Smooth muscle cell (in vitro differentiated cells): ENCODE measurements around the gene MRPS2. TPM values are rescaled to one million over a fixed set of nuclear protein-coding genes. Genes with fewer than 3 reads are reported as not detected.

Experiments used
- DNase-seq: peaks from one replicate; lab custom pipeline; 2025; ENCODE audit not compliant: unreplicated experiment; lab: John Stamatoyannopoulos, UW
- H2AFZ ChIP-seq: fragments of 200-600 bp; sonication (generic); 2 replicates; pipeline ENCODE4 v1.6.0; 2016; ENCODE audit warnings: antibody characterized with exemption, low read depth, mild to moderate bottlenecking
- H3F3A ChIP-seq: fragments of 200-600 bp; sonication (generic); 2 replicates; pipeline ENCODE4 v1.6.0; 2017; ENCODE audit warnings: antibody characterized with exemption, low read depth
- H3K27ac ChIP-seq: fragments of 200-600 bp; sonication (generic); 2 replicates; pipeline ENCODE4 v1.5.1; 2016; ENCODE audit warnings: low read depth, mild to moderate bottlenecking
- H3K27me3 ChIP-seq: fragments of 200-600 bp; sonication (generic); 2 replicates; pipeline ENCODE4 v1.6.1; 2016; ENCODE audit warnings: low read depth, mild to moderate bottlenecking
- H3K36me3 ChIP-seq: fragments of 200-600 bp; sonication (generic); 2 replicates; pipeline ENCODE4 v1.5.1; 2016; ENCODE audit warnings: low read depth
- H3K4me1 ChIP-seq: fragments of 200-600 bp; sonication (generic); 2 replicates; pipeline ENCODE4 v1.5.1; 2016; ENCODE audit warnings: low read depth
- H3K4me2 ChIP-seq: fragments of 200-600 bp; sonication (generic); 2 replicates; pipeline ENCODE4 v1.6.0; 2016; ENCODE audit warnings: mild to moderate bottlenecking
- H3K4me3 ChIP-seq: fragments of 200-600 bp; sonication (generic); 2 replicates; pipeline ENCODE4 v1.5.1; 2016; ENCODE audit warnings: mild to moderate bottlenecking
- H3K79me2 ChIP-seq: fragments of 200-600 bp; sonication (generic); 2 replicates; pipeline ENCODE4 v1.6.0; 2016; ENCODE audit warnings: low read depth, mild to moderate bottlenecking
- H3K9ac ChIP-seq: fragments of 200-600 bp; sonication (generic); 2 replicates; pipeline ENCODE4 v1.6.0; 2016; ENCODE audit warnings: low read depth
- H3K9me3 ChIP-seq: fragments of 200-600 bp; sonication (generic); replicated peaks from 2 replicates; pipeline ENCODE4 v1.5.1; 2016; ENCODE audit warnings: low read depth
- H4K20me1 ChIP-seq: fragments of 200-600 bp; sonication (generic); 2 replicates; pipeline ENCODE4 v1.6.0; 2016; ENCODE audit warnings: low read depth
- CTCF ChIP-seq: fragments of 200-600 bp; sonication (generic); IDR thresholded peaks from 2 replicates; pipeline ENCODE4 v1.5.1; 2017; ENCODE audit warnings: borderline replicate concordance, mild to moderate bottlenecking, antibody characterized with exemption; ENCODE audit not compliant: insufficient read depth, poor library complexity, severe bottlenecking
- WGBS: methylation state at CpG from one replicate; pipeline ENCODE4 v1.1.7; 2016; ENCODE audit warnings: low lambda C conversion rate; 5-methylcytosine and 5-hydroxymethylcytosine counted together
- polyA plus RNA-seq: library from polyadenylated mRNA; unstranded; fragments of >200 nt; fragmentation: Nextera tagmentation; extraction: Ambion mirVana; gene quantifications from 2 replicates; pipeline ENCODE4 v1.2.1, GENCODE V29; 2016
- total RNA-seq: library from RNA; depleted of rRNA; stranded (reverse); fragments of >200 nt; gene quantifications from 2 replicates; pipeline ENCODE4 v1.2.3, GENCODE V29; 2014

MRPS2 gene
- total and polyA plus RNA-seq, 2 experiments from 2014 or later, result 30.7 to 49.0 TPM

- Histone ChIP-seq H3K4me1 (peaks cover 8% of the 10 kb centered on the region), H3K36me3 (no peaks in the 10 kb centered on the region), H4K20me1 (peaks cover 15% of the 10 kb centered on the region), H3K4me3 (no peak overlapping the region), H3F3A (no peaks in the 10 kb centered on the region), H3K4me2 (no peak overlapping the region), H3K27me3 (no peaks in the 10 kb centered on the region), H3K79me2 (no peaks in the 10 kb centered on the region), H3K27ac (no peak overlapping the region), H3K9ac (no peak overlapping the region), H2AFZ (no peak overlapping the region), H3K9me3 (no peaks in the 10 kb centered on the region)
- TF ChIP-seq CTCF, result no peak
- no peak for DNase-seq
- 82% methylated on average over 8 of the region's 8 CpGs for WGBS
These were observed 18.3 kb upstream of the MRPS2 start for GRCh38 chr9:135482015-135482754.

- TF ChIP-seq CTCF, result no peak
- Histone ChIP-seq H3K36me3 (no peaks in the 10 kb centered on the region), H3K27ac (no peak overlapping the region), H3K27me3 (no peaks in the 10 kb centered on the region), H2AFZ (no peak overlapping the region), H3K4me1 (peaks cover 8% of the 10 kb centered on the region), H3K9me3 (no peaks in the 10 kb centered on the region), H3K79me2 (no peaks in the 10 kb centered on the region), H3K9ac (no peak overlapping the region), H3F3A (no peaks in the 10 kb centered on the region), H4K20me1 (peaks cover 15% of the 10 kb centered on the region), H3K4me3 (no peak overlapping the region), H3K4me2 (no peak overlapping the region)
- no peak for DNase-seq
- 98% methylated on average over 47 of the region's 47 CpGs for WGBS
These were observed 15.8 kb upstream of the MRPS2 start for GRCh38 chr9:135484460-135485277.

GRCh38 chr9:135485385-135485784 lies 15.1 kb upstream of the MRPS2 start:
- Histone ChIP-seq H3K27me3 (no peaks in the 10 kb centered on the region), H3K27ac (no peak overlapping the region), H3K36me3 (no peaks in the 10 kb centered on the region), H3K4me1 (peaks cover 8% of the 10 kb centered on the region), H2AFZ (no peak overlapping the region), H4K20me1 (peaks cover 15% of the 10 kb centered on the region), H3F3A (no peaks in the 10 kb centered on the region), H3K79me2 (no peaks in the 10 kb centered on the region), H3K9ac (no peak overlapping the region), H3K9me3 (no peaks in the 10 kb centered on the region), H3K4me3 (no peak overlapping the region), H3K4me2 (no peak overlapping the region)
- DNase-seq, result no peak
- 98% methylated on average over 22 of the region's 25 CpGs for WGBS
- TF ChIP-seq CTCF, result no peak
